GDM1 (cell line): ENCODE measurements around the gene PTF1A.
"Not testable (repeated sequence)": the region's sequence is repeated elsewhere in the genome, so short reads cannot be mapped to it uniquely, and the experiment has no call there.

Source experiments
- DNase-seq: peaks from one replicate; lab custom pipeline; 2025; lab: John Stamatoyannopoulos, UW

PTF1A gene

GRCh38 chr10:23203369-23204325 lies 11.5 kb downstream of the PTF1A start:
- DNase-seq, result no peak

DNA sequence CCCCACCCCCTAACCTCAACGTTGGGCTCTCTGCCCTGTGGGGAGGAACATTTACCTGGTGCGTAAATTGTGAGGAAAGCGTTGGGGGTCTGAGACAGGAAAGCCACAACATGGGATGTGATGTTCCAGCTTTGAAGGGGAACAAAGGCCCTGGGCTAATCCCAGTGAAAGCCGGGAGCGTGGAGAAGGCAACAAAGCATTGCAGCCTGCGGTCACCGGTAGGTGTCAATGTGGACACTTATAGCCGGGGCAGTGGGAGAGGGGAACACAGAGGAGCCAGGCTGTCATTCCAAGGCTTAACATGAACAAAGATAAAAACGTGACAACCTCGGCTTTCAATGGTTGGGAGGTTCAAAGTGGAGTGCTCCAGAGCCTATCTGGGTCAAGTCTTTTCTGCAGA lies 12.7 kb downstream of the PTF1A start:
- no peak for DNase-seq

GRCh38 chr10:23205972-23206642 lies 14.0 kb downstream of the PTF1A start:
- no peak for DNase-seq

DNA sequence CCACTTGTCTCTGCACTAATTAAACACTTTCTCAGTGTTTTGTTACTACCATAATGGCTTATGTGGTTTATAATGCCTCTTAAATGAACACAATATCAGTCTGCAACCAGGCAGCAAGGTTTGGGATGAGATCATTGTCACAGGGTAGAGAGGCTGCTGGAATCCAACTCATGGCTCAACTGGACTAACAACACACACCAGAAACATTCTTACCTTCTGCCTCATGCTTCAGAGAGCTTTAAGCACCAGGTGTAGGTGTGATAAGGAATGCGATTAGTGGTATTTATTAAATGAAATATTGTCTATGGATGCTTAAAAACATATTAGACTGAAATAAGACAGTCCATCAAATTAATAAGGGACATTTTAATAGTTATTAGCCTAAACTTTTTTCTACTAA lies 25.4 kb downstream of the PTF1A start:
- no peak for DNase-seq

- DNase-seq, result no peak
Measured at GRCh38 chr10:23230582-23230981, 38.5 kb downstream of the PTF1A start.

DNA sequence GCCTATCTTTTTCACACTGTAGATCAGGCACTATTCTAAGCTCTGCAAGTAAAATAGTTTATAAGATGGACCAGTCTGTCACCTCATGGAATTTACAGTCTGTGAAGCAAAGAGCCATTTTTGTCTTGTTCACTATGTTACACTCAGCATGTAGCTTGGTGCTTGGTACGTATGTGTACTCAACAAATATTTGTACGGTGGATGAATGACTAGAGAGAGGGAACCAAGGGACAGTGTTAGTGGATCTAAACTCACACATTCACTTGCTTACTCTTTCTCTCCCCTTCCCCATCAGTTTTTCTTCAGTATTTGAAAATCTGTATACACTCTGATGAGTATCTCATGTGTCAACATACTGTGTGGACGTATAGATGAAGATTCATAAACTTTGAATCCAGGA lies 45.9 kb downstream of the PTF1A start:
- no peak for DNase-seq

DNA sequence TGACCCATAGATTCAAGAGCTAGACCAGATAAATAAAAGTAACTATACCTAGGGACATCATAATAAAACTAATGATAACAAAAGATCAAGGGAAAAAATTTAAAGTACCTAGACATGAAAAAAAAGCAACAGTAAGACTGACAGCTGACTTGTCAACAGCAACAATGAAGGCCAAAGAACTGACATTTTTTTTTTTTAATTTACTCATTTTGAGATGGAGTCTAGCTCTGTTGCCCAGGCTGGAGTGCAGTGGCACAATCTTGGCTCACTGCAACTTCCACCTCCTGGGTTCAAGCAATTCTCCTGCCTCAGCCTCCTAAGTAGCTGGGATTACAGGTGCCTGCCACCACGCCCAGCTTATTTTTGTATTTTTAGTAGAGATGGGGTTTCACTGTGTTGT lies 49.7 kb downstream of the PTF1A start:
- not testable (repeated sequence) for DNase-seq
